Tibial nerve (tissue), 4 donors: Measurements from ENCODE around the gene GAPDHS. TPM values are rescaled to one million over a fixed set of nuclear protein-coding genes. Genes with fewer than 3 reads are reported as not detected.
A peak's percentile ranks its signal among the peaks of the same experiment; 100 is the strongest.

Experiments used
- DNase-seq, 2 donors: peaks; one replicate each; pipeline ENCODE4 v3.0.0-alpha.2; 2019; ENCODE audit warnings: low spot score in 2 of 2
- H3K27ac ChIP-seq, 4 donors: fragments of 200-600 bp; sonication (generic) in 3 of 4; one replicate each; pipeline ENCODE4 v1.5.1; 2017 to 2019; ENCODE audit warnings: mild to moderate bottlenecking in 1 of 4
- H3K27me3 ChIP-seq, 2 donors: fragments of 200-600 bp; sonication (generic) in 1 of 2; one replicate each; pipeline versions ENCODE4 v1.5.1 to v1.6.0; 2017 to 2019
- H3K36me3 ChIP-seq, 3 donors: fragments of 200-600 bp; sonication (generic); one replicate each; pipeline ENCODE4 v1.5.1; 2018 to 2019
- H3K4me1 ChIP-seq, 4 donors: fragments of 200-600 bp; sonication (generic) in 3 of 4; one replicate each; pipeline ENCODE4 v1.5.1; 2017 to 2019
- H3K4me3 ChIP-seq, 4 donors: fragments of 200-600 bp; sonication (generic) in 3 of 4; one replicate each; pipeline ENCODE4 v1.5.1; 2017 to 2019; ENCODE audit warnings: mild to moderate bottlenecking in 1 of 4, moderate library complexity in 1 of 4
- H3K9me3 ChIP-seq, 4 donors: fragments of 200-600 bp; sonication (generic) in 3 of 4; one replicate each; pipeline ENCODE4 v1.5.1; 2017 to 2019
- CTCF ChIP-seq, 5 experiments: fragments of 200-600 bp in 3 of 5; fragments of 450-650 bp in 2 of 5; sonication (generic) in 3 of 5; IDR thresholded peaks; one replicate each; pipeline ENCODE4 v1.5.1; 2016 to 2019; ENCODE audit warnings: antibody characterized with exemption in 5 of 5, mild to moderate bottlenecking in 3 of 5, moderate library complexity in 2 of 5
- EP300 ChIP-seq, 2 donors: sonication (generic); formaldehyde crosslinking; IDR thresholded peaks; one replicate each; pipeline ENCODE4 v1.6.1; 2017; ENCODE audit warnings: antibody characterized with exemption in 2 of 2, mild to moderate bottlenecking in 1 of 2
- POLR2A ChIP-seq, 2 donors: fragments of 450-650 bp; IDR thresholded peaks; one replicate each; pipeline ENCODE4 v1.6.1; 2017; ENCODE audit warnings: antibody characterized with exemption in 2 of 2, mild to moderate bottlenecking in 2 of 2, moderate library complexity in 2 of 2
- WGBS, 2 donors: methylation state at CpG; one replicate each; pipeline ENCODE4 v1.1.5; 2018; 5-methylcytosine and 5-hydroxymethylcytosine counted together
- total RNA-seq, 4 donors: library from RNA; depleted of rRNA; stranded (reverse); fragments of >200 nt; gene quantifications; one replicate each; pipeline ENCODE4 v1.1.0, GENCODE V29; 2016

The GAPDHS gene
- total RNA-seq, 4 donors from 2014 or later: not detected

GRCh38 chr19:35531291-35531690, 2.0 kb upstream of the GAPDHS start:
- WGBS, 2 donors: 44 to 52% methylated on average over 6 of the region's 6 CpGs
- Histone ChIP-seq H3K4me3 (no peak overlapping the region), H3K9me3 (no peaks in the 10 kb centered on the region), H3K4me1 (peaks cover 0 to 8% (median 0%) of the 10 kb centered on the region in 4 donors), H3K36me3 (no peaks in the 10 kb centered on the region), H3K27ac (no peak overlapping the region), H3K27me3 (peaks cover 0 to 84% of the 10 kb centered on the region in 2 donors)
- TF ChIP-seq POLR2A (IDR thresholded peaks at IDR 0.05) (no peak), CTCF (IDR thresholded peaks at IDR 0.05) (no peak), EP300 (IDR thresholded peaks at IDR 0.05) (no peak)
- DNase-seq: no peak

- Histone ChIP-seq H3K9me3 (no peaks in the 10 kb centered on the region), H3K4me1 (peaks cover 0 to 8% (median 0%) of the 10 kb centered on the region in 4 donors), H3K4me3 (no peak overlapping the region), H3K27me3 (peaks cover 0 to 65% of the 10 kb centered on the region in 2 donors), H3K36me3 (no peaks in the 10 kb centered on the region), H3K27ac (no peak overlapping the region)
- no peak for TF ChIP-seq CTCF (IDR thresholded peaks at IDR 0.05)
- WGBS, 2 donors: 4 to 5% methylated on average over 18 to 26 of the region's 30 CpGs
- peak in 1 of 2 donors; percentile 16 for DNase-seq
These were observed 651 bp downstream of the GAPDHS start for GRCh38 chr19:35533822-35534392.

DNA sequence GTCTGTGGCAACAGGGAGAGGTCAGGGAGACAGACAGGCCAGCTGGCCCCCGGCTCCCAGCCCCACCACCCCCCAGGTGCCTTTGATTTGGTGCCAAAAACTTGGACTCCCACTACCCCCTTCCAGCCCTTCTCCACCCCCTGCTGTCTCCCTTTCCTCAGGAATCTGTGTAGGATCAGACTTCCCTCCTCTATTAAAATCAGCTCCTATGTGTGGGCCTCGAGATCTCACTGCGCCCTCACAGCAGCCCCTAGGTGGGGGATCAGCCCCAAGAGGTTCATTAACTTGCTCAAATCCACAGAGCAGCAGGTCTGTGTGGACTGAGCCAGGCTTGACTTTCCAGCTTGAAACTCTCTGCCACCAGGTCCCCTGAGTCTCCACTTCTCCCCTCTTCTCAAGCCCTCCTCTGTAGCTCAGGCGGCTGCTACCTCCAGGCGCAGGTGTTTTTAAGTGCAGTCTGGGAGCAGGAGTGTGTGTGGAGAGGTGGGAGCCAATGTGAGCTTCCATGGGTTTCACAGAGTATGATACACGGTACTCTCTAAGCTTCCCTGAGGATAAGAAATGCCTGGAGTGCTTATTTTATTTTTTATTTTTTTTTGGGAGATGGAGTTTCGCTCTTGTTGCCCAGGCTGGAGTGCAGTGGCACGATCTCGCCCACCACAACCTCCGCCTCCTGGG, 1.7 kb downstream of the GAPDHS start:
- Histone ChIP-seq H3K4me1 (peaks cover 0 to 8% (median 0%) of the 10 kb centered on the region in 4 donors), H3K27me3 (peaks cover 0 to 55% of the 10 kb centered on the region in 2 donors), H3K4me3 (no peak overlapping the region), H3K27ac (no peak overlapping the region), H3K9me3 (no peaks in the 10 kb centered on the region), H3K36me3 (no peaks in the 10 kb centered on the region)
- 60 to 68% methylated on average over 10 of the region's 10 CpGs for WGBS, 2 donors
- TF ChIP-seq EP300 (IDR thresholded peaks at IDR 0.05): no peak
- TF ChIP-seq CTCF (IDR thresholded peaks at IDR 0.05): no peak
- DNase-seq: no peak

DNA sequence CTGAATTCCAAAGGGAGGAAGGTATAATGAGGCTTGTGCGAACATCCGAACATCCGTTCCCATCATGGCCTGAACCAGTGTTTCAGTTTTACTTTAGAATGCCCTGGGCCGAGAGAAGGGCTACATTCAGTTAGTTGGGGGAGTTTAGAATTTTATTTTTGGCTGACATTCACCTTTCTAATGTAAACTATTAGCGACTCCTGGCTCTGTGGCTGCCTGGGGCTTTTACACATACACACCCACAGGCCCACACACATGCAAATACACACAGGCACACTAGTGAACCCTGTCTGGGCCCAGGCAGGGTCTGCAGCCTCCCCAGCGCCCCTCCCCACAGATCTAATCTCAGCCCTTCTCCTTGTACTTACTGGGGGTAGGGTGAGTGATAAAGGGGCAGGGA, 6.1 kb downstream of the GAPDHS start:
- 65 to 69% methylated on average over 6 of the region's 6 CpGs for WGBS, 2 donors
- Histone ChIP-seq H3K36me3 (peaks cover 0 to 23% (median 0%) of the 10 kb centered on the region in 3 donors), H3K4me3 (no peak overlapping the region), H3K9me3 (no peaks in the 10 kb centered on the region), H3K27ac (no peak overlapping the region), H3K27me3 (peaks cover 0 to 12% of the 10 kb centered on the region in 2 donors), H3K4me1 (peaks cover 0 to 10% (median 3%) of the 10 kb centered on the region in 4 donors)
- no peak for DNase-seq
- TF ChIP-seq POLR2A (IDR thresholded peaks at IDR 0.05): no peak
- no peak for TF ChIP-seq CTCF (IDR thresholded peaks at IDR 0.05)
- no peak for TF ChIP-seq EP300 (IDR thresholded peaks at IDR 0.05)

DNA sequence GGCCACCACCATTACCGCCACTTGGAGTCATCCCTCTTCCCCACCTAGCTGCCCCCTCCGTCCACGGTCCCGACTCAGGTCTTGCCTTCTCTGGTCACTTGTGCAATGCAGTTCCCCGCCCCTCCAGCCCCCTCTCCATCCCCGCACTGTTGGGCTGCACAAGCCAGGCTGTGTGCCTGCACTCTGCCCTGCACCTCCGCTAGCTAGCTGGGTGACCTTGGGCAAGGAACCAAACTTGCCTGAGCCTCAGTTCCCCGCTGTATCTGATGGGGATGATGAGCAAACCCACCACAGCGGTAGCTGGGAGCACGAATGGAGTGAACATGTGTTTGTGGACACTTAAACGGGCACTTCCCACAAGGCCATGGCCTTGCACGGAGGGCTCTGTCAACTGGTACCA, 6.6 kb downstream of the GAPDHS start:
- H3K4me3 ChIP-seq: no peak overlapping the region

More for the DNA sequence above, 6.6 kb downstream of the GAPDHS start:
- H3K9me3 ChIP-seq: no peaks in the 10 kb centered on the region
- WGBS, 2 donors: 86 to 87% methylated on average over 8 to 12 of the region's 12 CpGs
- DNase-seq: no peak
- H3K36me3 ChIP-seq: peaks cover 0 to 23% (median 0%) of the 10 kb centered on the region in 3 donors
- no peak overlapping the region for H3K27ac ChIP-seq
- peaks cover 0 to 7% of the 10 kb centered on the region in 2 donors for H3K27me3 ChIP-seq
- TF ChIP-seq EP300 (IDR thresholded peaks at IDR 0.05): no peak
- TF ChIP-seq POLR2A (IDR thresholded peaks at IDR 0.05): no peak
- no peak for TF ChIP-seq CTCF (IDR thresholded peaks at IDR 0.05)
- H3K4me1 ChIP-seq: peaks cover 0 to 15% (median 7%) of the 10 kb centered on the region in 4 donors
